Transverse colon (tissue), 4 donors: Measurements from ENCODE around the gene VSIG2. TPM values are rescaled to one million over a fixed set of nuclear protein-coding genes. Genes with fewer than 3 reads are reported as not detected.

Experiments used
- DNase-seq: peaks from one replicate; pipeline ENCODE4 v3.0.0-alpha.2; 2019
- H3K27ac ChIP-seq, 4 donors: fragments of 200-600 bp; sonication (generic); 2 replicates each; pipeline ENCODE4 v1.5.1; 2016 to 2018; ENCODE audit warnings: inconsistent platforms in 4 of 4
- H3K27me3 ChIP-seq: fragments of 200-600 bp; sonication (generic); 2 replicates; pipeline ENCODE4 v1.5.1; 2017; ENCODE audit warnings: inconsistent platforms
- H3K36me3 ChIP-seq, 4 donors: fragments of 200-600 bp; sonication (generic); 2 replicates each; pipeline ENCODE4 v1.5.1; 2017 to 2019; ENCODE audit warnings: inconsistent platforms in 4 of 4
- H3K4me1 ChIP-seq, 4 donors: fragments of 200-600 bp; sonication (generic); 2 replicates each; pipeline ENCODE4 v1.5.1; 2017 to 2020; ENCODE audit warnings: inconsistent platforms in 4 of 4
- H3K4me3 ChIP-seq, 4 donors: fragments of 200-600 bp; sonication (generic); 1 replicate in 1 of 4; 2 replicates in 3 of 4; pipeline versions ENCODE4 v1.5.1 to v1.6.1; 2017 to 2019; ENCODE audit warnings: inconsistent platforms in 4 of 4
- H3K9me3 ChIP-seq, 2 donors: fragments of 200-600 bp; sonication (generic); 2 replicates each; pipeline ENCODE4 v1.5.1; 2017 to 2019; ENCODE audit warnings: inconsistent platforms in 2 of 2
- CTCF ChIP-seq, 5 experiments: fragments of 200-600 bp in 3 of 5; fragments of 450-650 bp in 2 of 5; sonication (generic) in 3 of 5; IDR thresholded peaks; 1 replicate in 2 of 5; 2 replicates in 3 of 5; pipeline ENCODE4 v1.5.1; 2016 to 2017; ENCODE audit warnings: antibody characterized with exemption in 5 of 5, inconsistent platforms in 3 of 5, mild to moderate bottlenecking in 2 of 5, moderate library complexity in 1 of 5
- EP300 ChIP-seq: sonication (generic); formaldehyde crosslinking; IDR thresholded peaks from one replicate; pipeline ENCODE4 v1.6.1; 2017; ENCODE audit warnings: antibody characterized with exemption, low read depth
- POLR2A ChIP-seq: fragments of 450-650 bp; IDR thresholded peaks from one replicate; pipeline ENCODE4 v1.6.1; 2016; ENCODE audit warnings: antibody characterized with exemption, mild to moderate bottlenecking, moderate library complexity
- POLR2AphosphoS5 ChIP-seq, 3 donors: sonication (generic); formaldehyde crosslinking; IDR thresholded peaks; one replicate each; pipeline ENCODE4 v1.6.1; 2016; ENCODE audit warnings: antibody characterized with exemption in 3 of 3
- WGBS, 2 donors: methylation state at CpG; one replicate each; pipeline ENCODE4 v1.1.5; 2018; ENCODE audit warnings: low coverage in 1 of 2; 5-methylcytosine and 5-hydroxymethylcytosine counted together
- in situ Hi-C, 4 donors: fragments of 200-750 bp; cut with MboI; loops; one replicate each; pipeline versions ENCODE4 v1.15.0 to v1.15.1; 2017; ENCODE audit warnings: low sequenced_read_pairs in 3 of 4, low pct_ligation_motif_present in 1 of 4, low pct_unique_long_range_greater_than_20kb in 1 of 4
- intact Hi-C: fragments of 100-400 bp; cut with DNase I; formaldehyde crosslinking; loops from one replicate; pipeline ENCODE4 v1.15.1; 2023; ENCODE audit warnings: low total_unique reads
- total RNA-seq, 4 donors: library from RNA; depleted of rRNA; stranded (reverse); fragments of >200 nt; gene quantifications; one replicate each; pipeline ENCODE4 v1.1.0, GENCODE V29; 2016

The VSIG2 gene
- total RNA-seq, 4 donors from 2014 or later = 91.3 to 160 (median 108) TPM

- Histone ChIP-seq H3K4me1 (peaks cover 6 to 56% (median 34%) of the 10 kb centered on the region in 4 donors), H3K27ac (peak overlapping the region; percentile 81 to 92 (median 85))
- 18% methylated on average over 11 of the region's 11 CpGs; no CpG with 5 or more reads in 1 of the 2 donors for WGBS, 2 donors
These were observed 689 bp downstream of the VSIG2 start for GRCh38 chr11:124751391-124751740.

GRCh38 chr11:124749912-124750311, 2.1 kb downstream of the VSIG2 start:
- Histone ChIP-seq H3K9me3 (no peaks in the 10 kb centered on the region), H3K36me3 (no peaks in the 10 kb centered on the region), H3K4me3 (no peak overlapping the region), H3K27me3 (peaks cover 37% of the 10 kb centered on the region), H3K4me1 (peaks cover 6 to 68% (median 43%) of the 10 kb centered on the region in 4 donors), H3K27ac (peak overlapping the region in 3 of 4 donors; percentile 70 to 87 (median 75))
- TF ChIP-seq POLR2A = no peak
- no peak for TF ChIP-seq EP300
- no peak for TF ChIP-seq POLR2AphosphoS5 (IDR thresholded peaks at IDR 0.05)
- TF ChIP-seq CTCF (IDR thresholded peaks at IDR 0.05) = no peak
- in situ Hi-C loops = loop anchor here in 1 of 4 donors (25.0 kb wide), 1 partner anchor 88 kb away; the partner anchor contains the start of genes SIAE and SPA17
- intact Hi-C loops = no loop called here
- 75 to 77% methylated on average over 1 of the region's 1 CpG for WGBS, 2 donors
- DNase-seq = no peak

More at GRCh38 chr11:124751391-124751740, 689 bp downstream of the VSIG2 start:
- intact Hi-C loops (no loop called here), in situ Hi-C loops (loop anchor here in 1 of 4 donors (25.0 kb wide), 1 partner anchor 89 kb away; the partner anchor contains the start of genes SIAE and SPA17)
- Histone ChIP-seq H3K36me3 (no peaks in the 10 kb centered on the region), H3K9me3 (no peaks in the 10 kb centered on the region), H3K4me3 (peak overlapping the region in 3 of 4 donors; percentile 47 to 57 (median 49)), H3K27me3 (peaks cover 30% of the 10 kb centered on the region)
- TF ChIP-seq CTCF (IDR thresholded peaks at IDR 0.05) (no peak), POLR2A (no peak), POLR2AphosphoS5 (IDR thresholded peaks at IDR 0.05) (no peak), EP300 (no peak)
- no peak for DNase-seq

DNA sequence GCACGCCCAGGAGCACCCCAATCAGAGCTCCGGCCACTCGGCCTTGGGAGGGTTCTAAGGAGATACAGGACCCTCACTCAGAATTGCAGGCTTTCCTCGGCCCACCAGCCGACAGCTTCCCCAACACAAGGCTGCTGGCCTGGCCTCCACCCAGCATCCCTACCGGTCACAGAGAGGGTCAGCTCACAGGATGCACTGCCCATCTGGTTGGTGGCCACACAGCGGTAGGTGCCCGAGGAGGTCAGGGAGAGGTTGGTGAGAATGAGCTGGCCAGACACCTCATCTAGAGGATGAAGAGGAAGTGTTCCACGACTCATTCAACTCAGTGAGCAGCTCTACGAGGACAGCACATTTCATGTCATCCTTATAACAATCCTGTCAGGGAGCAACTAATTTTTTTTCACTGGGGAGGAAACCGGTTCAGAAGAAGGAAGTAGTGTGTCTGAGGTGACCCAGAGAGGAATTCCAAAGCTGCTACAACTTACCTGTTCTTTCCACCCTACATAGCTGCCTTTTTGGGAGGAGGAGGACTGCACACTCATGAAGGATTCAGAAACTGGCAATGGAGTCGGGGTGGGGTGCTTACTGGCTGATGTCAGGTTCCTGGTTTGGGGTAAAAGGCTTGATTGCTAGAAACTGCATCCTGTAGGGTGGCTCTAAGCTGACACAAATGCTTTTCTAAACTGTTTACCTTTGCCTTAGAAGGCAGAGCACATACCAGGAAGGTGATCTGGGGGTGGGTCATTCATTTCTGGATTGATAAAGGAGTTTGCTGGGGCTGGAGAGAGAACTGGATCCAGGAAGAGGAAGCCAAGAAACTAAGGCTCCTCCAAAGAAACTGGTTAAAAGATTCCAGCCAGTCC, 3.3 kb downstream of the VSIG2 start:
- peaks cover 6 to 68% (median 43%) of the 10 kb centered on the region in 4 donors for H3K4me1 ChIP-seq
- TF ChIP-seq POLR2A (no peak), POLR2AphosphoS5 (IDR thresholded peaks at IDR 0.05) (no peak), CTCF (IDR thresholded peaks at IDR 0.05) (no peak), EP300 (no peak)
- 20 to 42% methylated on average over 1 to 12 of the region's 12 CpGs for WGBS, 2 donors
- H3K4me3 ChIP-seq = no peak overlapping the region
- H3K27me3 ChIP-seq = peaks cover 48% of the 10 kb centered on the region
- DNase-seq = no peak
- in situ Hi-C loops = no loop called here
- intact Hi-C loops = no loop called here
- no peaks in the 10 kb centered on the region for H3K9me3 ChIP-seq
- peak overlapping the region; percentile 70 to 87 (median 80) for H3K27ac ChIP-seq
- H3K36me3 ChIP-seq = no peaks in the 10 kb centered on the region

GRCh38 chr11:124748100-124748418, 4.0 kb downstream of the VSIG2 start:
- H3K27ac ChIP-seq = peak overlapping the region; percentile 70 to 87 (median 80)
- no peak for DNase-seq
- no peak overlapping the region for H3K4me3 ChIP-seq
- no peaks in the 10 kb centered on the region for H3K9me3 ChIP-seq
- TF ChIP-seq POLR2AphosphoS5 (IDR thresholded peaks at IDR 0.05) (no peak), POLR2A (no peak)
- WGBS, 2 donors = 67 to 69% methylated on average over 3 to 7 of the region's 7 CpGs
- intact Hi-C loops = no loop called here
- no peaks in the 10 kb centered on the region for H3K36me3 ChIP-seq
- peaks cover 53% of the 10 kb centered on the region for H3K27me3 ChIP-seq
- peaks cover 6 to 65% (median 41%) of the 10 kb centered on the region in 4 donors for H3K4me1 ChIP-seq
- in situ Hi-C loops = no loop called here
